IMR-90 (cell line): ENCODE results near the gene RBBP4. TPM values are rescaled to one million over a fixed set of nuclear protein-coding genes. Genes with fewer than 3 reads are reported as not detected.

Experiments
- ATAC-seq: fragments of 200-7000 bp; cut with Tn5 transposase; 2 replicates; pipeline ENCODE4 v1.9.1; 2020; ENCODE audit warnings: low read depth, mild to moderate bottlenecking, moderate library complexity
- BruUV-seq: library from RNA; stranded (reverse); fragments of 400-500 nt; replicated peaks from 2 replicates; lab custom pipeline; 2021; lab: Mats Ljungman, UMichigan
- CTCF ChIA-PET: fragments of 300-600 bp; formaldehyde crosslinking; extraction: SDS; loops from one replicate; lab custom pipeline; 2021; ENCODE audit warnings: antibody characterized with exemption; lab: Yijun Ruan, JAX
- POLR2A ChIA-PET: fragments of 300-600 bp; sonication (Branson Sonifier 250); formaldehyde crosslinking; loops from one replicate; lab custom pipeline; 2022; ENCODE audit warnings: antibody characterized with exemption; ENCODE audit not compliant: unreplicated experiment; lab: Charles Lee
- DNase-seq: peaks from one replicate; pipeline ENCODE4 v3.0.0; 2013
- H2AFZ ChIP-seq: replicated peaks from 2 replicates; pipeline ENCODE3; 2013; ENCODE audit warnings: low read length, mild to moderate bottlenecking; ENCODE audit not compliant: poor library complexity
- H2AK5ac ChIP-seq: 2 replicates; pipeline ENCODE4 v1.6.1; 2013; ENCODE audit warnings: low read depth, low read length, inconsistent platforms
- H2AK9ac ChIP-seq: replicated peaks from 2 replicates; pipeline ENCODE3; 2013; ENCODE audit warnings: mild to moderate bottlenecking, low read depth, low read length, moderate library complexity; ENCODE audit not compliant: poor library complexity
- H2BK120ac ChIP-seq: 2 replicates; pipeline ENCODE4 v1.6.1; 2013; ENCODE audit warnings: low read depth, low read length, inconsistent platforms
- H2BK15ac ChIP-seq: 3 replicates; pipeline ENCODE4 v1.6.1; 2013; ENCODE audit warnings: low read depth, low read length, inconsistent platforms
- H2BK20ac ChIP-seq: 2 replicates; pipeline ENCODE4 v1.6.1; 2013; ENCODE audit warnings: low read depth, mild to moderate bottlenecking, inconsistent platforms, low read length, moderate library complexity
- H2BK5ac ChIP-seq: 2 replicates; pipeline ENCODE4 v1.6.1; 2013; ENCODE audit warnings: mild to moderate bottlenecking, low read depth, low read length, inconsistent platforms; ENCODE audit not compliant: poor library complexity, severe bottlenecking
- H3K14ac ChIP-seq: replicated peaks from 2 replicates; pipeline ENCODE4 v1.6.1; 2013; ENCODE audit warnings: low read depth, low read length, inconsistent platforms
- H3K18ac ChIP-seq: 2 replicates; pipeline ENCODE4 v1.6.1; 2013; ENCODE audit warnings: low read depth, low read length, control low read depth
- H3K23ac ChIP-seq: 2 replicates; pipeline ENCODE4 v1.6.1; 2013; ENCODE audit warnings: low read depth, low read length, inconsistent platforms
- H3K27ac ChIP-seq: 2 replicates; pipeline ENCODE4 v1.5.1; 2013; ENCODE audit warnings: mild to moderate bottlenecking, control low read depth, low read length; ENCODE audit not compliant: insufficient read depth
- H3K27me3 ChIP-seq: 2 replicates; pipeline ENCODE4 v1.6.1; 2013; ENCODE audit warnings: low read length; ENCODE audit not compliant: control insufficient read depth, insufficient read depth
- H3K36me3 ChIP-seq: 2 replicates; pipeline ENCODE4 v1.6.1; 2013; ENCODE audit warnings: low read length, mixed read lengths; ENCODE audit not compliant: control insufficient read depth, insufficient read depth
- H3K4ac ChIP-seq: 2 replicates; pipeline ENCODE4 v1.6.1; 2013; ENCODE audit warnings: low read depth, low read length, inconsistent platforms
- H3K4me1 ChIP-seq: 2 replicates; pipeline ENCODE4 v1.6.1; 2013; ENCODE audit warnings: low read length, mixed read lengths; ENCODE audit not compliant: control insufficient read depth, insufficient read depth
- H3K4me2 ChIP-seq: 2 replicates; pipeline ENCODE4 v1.6.1; 2013; ENCODE audit warnings: low read depth, mild to moderate bottlenecking, control low read depth, low read length, moderate library complexity
- H3K4me3 ChIP-seq: 2 replicates; pipeline ENCODE4 v1.5.1; 2013; ENCODE audit warnings: low read depth, mild to moderate bottlenecking, control low read depth, low read length, moderate library complexity; ENCODE audit not compliant: insufficient read depth
- H3K56ac ChIP-seq: 2 replicates; pipeline ENCODE4 v1.6.1; 2013; ENCODE audit warnings: low read length, inconsistent platforms; ENCODE audit not compliant: insufficient read depth; ENCODE audit errors: extremely low read depth
- H3K79me1 ChIP-seq, 2 experiments: 2 replicates each; pipeline ENCODE4 v1.6.1; 2013; ENCODE audit warnings: low read length in 2 of 2, inconsistent platforms in 1 of 2, low read depth in 1 of 2
- H3K9ac ChIP-seq: 2 replicates; pipeline ENCODE4 v1.6.1; 2013; ENCODE audit warnings: low read depth, low read length, control low read depth
- H3K9me1 ChIP-seq: 2 replicates; pipeline ENCODE4 v1.6.1; 2013; ENCODE audit warnings: low read length, inconsistent platforms; ENCODE audit not compliant: insufficient read depth
- H3K9me3 ChIP-seq: 2 replicates; pipeline ENCODE4 v1.6.1; 2013; ENCODE audit warnings: low read length; ENCODE audit not compliant: control insufficient read depth, insufficient read depth
- H4K20me1 ChIP-seq: 2 replicates; pipeline ENCODE4 v1.6.1; 2013; ENCODE audit warnings: low read length, inconsistent platforms; ENCODE audit not compliant: insufficient read depth
- H4K5ac ChIP-seq: 2 replicates; pipeline ENCODE4 v1.6.1; 2013; ENCODE audit warnings: mild to moderate bottlenecking, low read depth, low read length, control low read depth
- H4K8ac ChIP-seq, 2 experiments: 2 replicates each; pipeline ENCODE4 v1.6.1; 2013; ENCODE audit warnings: low read depth in 2 of 2, low read length in 2 of 2, control low read depth in 1 of 2, inconsistent platforms in 1 of 2
- H4K91ac ChIP-seq: 2 replicates; pipeline ENCODE4 v1.6.1; 2013; ENCODE audit warnings: low read depth, low read length, inconsistent platforms; ENCODE audit not compliant: insufficient read depth
- BHLHE40 ChIP-seq: fragments of 150-350 bp; IDR thresholded peaks from 2 replicates; pipeline ENCODE4 v1.6.1; 2016; ENCODE audit warnings: mild to moderate bottlenecking, low read depth, low read length
- CEBPB ChIP-seq: IDR thresholded peaks from 2 replicates; pipeline ENCODE4 v1.6.1; 2012; ENCODE audit warnings: low read depth, low read length, improper control_type of control experiment
- MAFK ChIP-seq: IDR thresholded peaks from 2 replicates; pipeline ENCODE4 v1.6.1; 2012; ENCODE audit warnings: low read depth, low read length, improper control_type of control experiment
- MAZ ChIP-seq: IDR thresholded peaks from 2 replicates; pipeline ENCODE4 v1.6.1; 2012; ENCODE audit warnings: low read depth, mild to moderate bottlenecking, low read length, improper control_type of control experiment, moderate library complexity, borderline replicate concordance
- MXI1 ChIP-seq: IDR thresholded peaks from 2 replicates; pipeline ENCODE4 v1.6.1; 2012; ENCODE audit warnings: low read depth, mild to moderate bottlenecking, low read length, moderate library complexity, borderline replicate concordance
- NFE2L2 ChIP-seq: fragments of 150-350 bp; IDR thresholded peaks from 2 replicates; pipeline ENCODE4 v1.6.1; 2016; ENCODE audit warnings: low read depth, mild to moderate bottlenecking, low read length
- POLR2A ChIP-seq: IDR thresholded peaks from 2 replicates; pipeline ENCODE4 v1.6.1; 2012; ENCODE audit warnings: mild to moderate bottlenecking, low read depth, low read length
- RAD21 ChIP-seq: IDR thresholded peaks from 2 replicates; pipeline ENCODE4 v1.6.1; 2012; ENCODE audit warnings: low read length, improper control_type of control experiment
- RCOR1 ChIP-seq: IDR thresholded peaks from 2 replicates; pipeline ENCODE4 v1.6.1; 2012; ENCODE audit warnings: mild to moderate bottlenecking, low read length, improper control_type of control experiment; ENCODE audit not compliant: insufficient replicate concordance
- RFX5 ChIP-seq: IDR thresholded peaks from 2 replicates; pipeline ENCODE4 v1.8.0; 2012; ENCODE audit warnings: low read depth, mild to moderate bottlenecking, low read length, moderate library complexity
- SMC3 ChIP-seq: fragments of 150-350 bp; IDR thresholded peaks from 2 replicates; pipeline ENCODE4 v1.6.1; 2016; ENCODE audit warnings: low read depth, mild to moderate bottlenecking, antibody characterized with exemption, low read length, moderate library complexity
- WGBS, 2 experiments: methylation state at CpG; one replicate each; pipeline versions ENCODE4 v1.1.5 to v1.1.7; 2013; ENCODE audit warnings: missing lambda C conversion rate in 2 of 2; ENCODE audit not compliant: insufficient read length in 1 of 2; ENCODE audit errors: extremely low coverage in 2 of 2; 5-methylcytosine and 5-hydroxymethylcytosine counted together
- dilution Hi-C: fragments of 300-500 bp; cut with HindIII; formaldehyde crosslinking; loops from one replicate; pipeline ENCODE4 v1.14.3; 2018; ENCODE audit warnings: low sequenced_read_pairs; ENCODE audit not compliant: unreplicated experiment
- in situ Hi-C: fragments of 300-500 bp; cut with MboI; formaldehyde crosslinking; loops from 3 replicates; pipeline ENCODE4 v1.14.3; 2019; ENCODE audit warnings: low sequenced_read_pairs, inconsistent platforms, mixed read lengths
- intact Hi-C: fragments of 100-400 bp; cut with micrococcal nuclease; formaldehyde crosslinking; loops from 2 replicates; pipeline ENCODE4 v1.10.0; 2022
- polyA plus RNA-seq, 3 experiments: library from polyadenylated mRNA; depleted of rRNA; stranded (reverse); fragments of >200 nt; gene quantifications; 2 replicates each; pipeline ENCODE4 v1.2.3, GENCODE V29; 2012; ENCODE audit warnings: low replicate concordance in 1 of 3
- total RNA-seq: library from RNA; depleted of rRNA; stranded (reverse); fragments of >200 nt; gene quantifications from 2 replicates; pipeline ENCODE4 v1.2.3, GENCODE V29; 2012
- TF ChIP-seq, protein P1 (sequence below): fragments of 150-350 bp; IDR thresholded peaks from 2 replicates; pipeline ENCODE4 v1.6.1; 2017; ENCODE audit warnings: mild to moderate bottlenecking, antibody characterized with exemption, low read length, low read depth
- TF ChIP-seq, protein P2 (sequence below): fragments of 150-350 bp; IDR thresholded peaks from 2 replicates; pipeline ENCODE4 v1.6.1; 2016; ENCODE audit warnings: low read depth, mild to moderate bottlenecking, low read length, moderate library complexity, borderline replicate concordance
- TF ChIP-seq, protein P3 (sequence below): conservative IDR thresholded peaks from 2 replicates; pipeline ENCODE4 v1.5.1; 2012; ENCODE audit warnings: mild to moderate bottlenecking, low read depth, low read length, improper control_type of control experiment

Gene RBBP4
- total and polyA plus RNA-seq, 2 of the 4 experiments (the other 2 are of a cell fraction): 82.9 to 161 TPM

DNA sequence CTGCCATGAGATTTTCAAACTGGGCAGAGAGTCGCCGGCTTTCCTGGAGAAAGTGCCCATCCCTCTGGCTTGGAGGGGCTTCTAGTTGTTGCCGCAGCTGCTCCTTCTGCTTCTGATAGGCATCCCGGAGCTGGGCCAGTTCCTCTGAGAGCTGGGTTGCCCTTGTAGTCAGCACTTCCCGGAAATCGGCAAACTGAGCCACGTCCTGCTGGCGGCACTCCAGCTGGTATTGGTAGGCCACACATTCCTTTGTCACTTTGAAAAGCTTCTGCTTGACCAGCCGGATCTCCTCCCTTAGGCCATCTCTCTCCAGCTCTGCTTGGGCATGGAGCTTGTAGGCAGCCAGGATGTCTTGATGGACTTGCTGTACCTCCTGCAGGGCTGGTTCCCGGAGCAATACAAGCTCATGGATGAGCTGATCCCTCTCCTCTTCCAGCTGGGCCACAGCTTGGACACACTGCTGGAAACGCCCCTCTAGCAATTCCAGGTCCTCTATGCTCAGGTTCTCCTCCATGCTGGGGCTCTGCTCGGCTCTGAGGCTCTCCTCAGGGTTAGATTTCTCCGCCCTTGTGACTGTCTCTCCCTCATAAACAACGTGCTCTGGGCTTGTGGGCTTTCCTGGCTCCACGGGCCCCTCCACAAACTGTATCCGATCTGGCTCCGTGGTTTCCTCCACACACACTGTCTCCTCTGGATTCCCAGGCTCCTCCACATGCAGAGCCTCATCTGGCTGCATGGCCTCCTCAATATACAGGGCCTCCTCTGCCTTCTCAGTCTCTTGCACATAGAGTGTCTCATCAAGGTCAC is 44.3 kb downstream of the RBBP4 start:
- no peaks in the 10 kb centered on the region for H3K27me3 ChIP-seq
- H3K56ac ChIP-seq: no peak overlapping the region
- BruUV-seq: no TSS peak
- H3K79me1 ChIP-seq: peaks cover 23 to 45% of the 10 kb centered on the region in 2 experiments
- dilution Hi-C loops: no loop called here
- 0 out of 2 replicates have a peak overlapping the region, but pooled peaks have one; percentile 3 for H2BK120ac ChIP-seq
- H3K4me2 ChIP-seq: peak overlapping the region; percentile 0; the same call in 1 of the 2 replicates
- peak overlapping the region; percentile 27; the same call in 1 of the 2 replicates for H3K14ac ChIP-seq
- no peaks in the 10 kb centered on the region for H3K9me3 ChIP-seq
- H4K91ac ChIP-seq: no peak overlapping the region
- H3K9ac ChIP-seq: no peak overlapping the region
- 0 out of 4 replicates have a peak overlapping the region, but pooled peaks of 1 of the 2 experiments have one; percentile 7 for H4K8ac ChIP-seq
- H3K4me1 ChIP-seq: peaks cover 14% of the 10 kb centered on the region
- ChIA-PET CTCF (interaction anchor here (0.7 to 0.9 kb wide), 2 partner anchors 92 to 117 kb away, joined by 3 to 5 read pairs; no protein-coding TSS in a partner anchor), POLR2A (no interaction called here)
- H2AFZ ChIP-seq: no peak overlapping the region
- no peak overlapping the region for H2BK15ac ChIP-seq
- no peak overlapping the region for H3K4me3 ChIP-seq
- peaks cover 32% of the 10 kb centered on the region for H4K20me1 ChIP-seq
- H3K4ac ChIP-seq: no peak overlapping the region; the same call in 1 of the 2 replicates
- peaks cover 15% of the 10 kb centered on the region for H3K9me1 ChIP-seq
- no peak overlapping the region for H3K27ac ChIP-seq
- no peak overlapping the region for H2AK5ac ChIP-seq
- WGBS, 2 experiments: 57% methylated on average over 12 of the region's 17 CpGs; no CpG with 5 or more reads in 1 of the 2 experiments
- ATAC-seq (peak; percentile 44; the same call in 1 of the 2 replicates), DNase-seq (peak; percentile 65)
- H3K23ac ChIP-seq: no peak overlapping the region
- intact Hi-C loops: no loop called here
- H2BK20ac ChIP-seq: no peak overlapping the region
- H3K18ac ChIP-seq: no peak overlapping the region
- peaks cover 34% of the 10 kb centered on the region for H3K36me3 ChIP-seq
- peak overlapping the region; percentile 4 for H2AK9ac ChIP-seq
- no peak overlapping the region for H4K5ac ChIP-seq
- H2BK5ac ChIP-seq: peak overlapping the region; percentile 9
- in situ Hi-C loops: no loop called here
- TF ChIP-seq RFX5 (no peak), NFE2L2 (no peak), MAZ (no peak), MXI1 (no peak), MAFK (no peak), SMC3 (no peak), CEBPB (no peak), RAD21 (no peak), POLR2A (no peak), RCOR1 (no peak), BHLHE40 (no peak)
- TF ChIP-seq, protein P1, sequence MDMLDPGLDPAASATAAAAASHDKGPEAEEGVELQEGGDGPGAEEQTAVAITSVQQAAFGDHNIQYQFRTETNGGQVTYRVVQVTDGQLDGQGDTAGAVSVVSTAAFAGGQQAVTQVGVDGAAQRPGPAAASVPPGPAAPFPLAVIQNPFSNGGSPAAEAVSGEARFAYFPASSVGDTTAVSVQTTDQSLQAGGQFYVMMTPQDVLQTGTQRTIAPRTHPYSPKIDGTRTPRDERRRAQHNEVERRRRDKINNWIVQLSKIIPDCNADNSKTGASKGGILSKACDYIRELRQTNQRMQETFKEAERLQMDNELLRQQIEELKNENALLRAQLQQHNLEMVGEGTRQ: no peak
- TF ChIP-seq, protein P2, sequence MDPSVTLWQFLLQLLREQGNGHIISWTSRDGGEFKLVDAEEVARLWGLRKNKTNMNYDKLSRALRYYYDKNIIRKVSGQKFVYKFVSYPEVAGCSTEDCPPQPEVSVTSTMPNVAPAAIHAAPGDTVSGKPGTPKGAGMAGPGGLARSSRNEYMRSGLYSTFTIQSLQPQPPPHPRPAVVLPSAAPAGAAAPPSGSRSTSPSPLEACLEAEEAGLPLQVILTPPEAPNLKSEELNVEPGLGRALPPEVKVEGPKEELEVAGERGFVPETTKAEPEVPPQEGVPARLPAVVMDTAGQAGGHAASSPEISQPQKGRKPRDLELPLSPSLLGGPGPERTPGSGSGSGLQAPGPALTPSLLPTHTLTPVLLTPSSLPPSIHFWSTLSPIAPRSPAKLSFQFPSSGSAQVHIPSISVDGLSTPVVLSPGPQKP: no peak
- TF ChIP-seq, protein P3, sequence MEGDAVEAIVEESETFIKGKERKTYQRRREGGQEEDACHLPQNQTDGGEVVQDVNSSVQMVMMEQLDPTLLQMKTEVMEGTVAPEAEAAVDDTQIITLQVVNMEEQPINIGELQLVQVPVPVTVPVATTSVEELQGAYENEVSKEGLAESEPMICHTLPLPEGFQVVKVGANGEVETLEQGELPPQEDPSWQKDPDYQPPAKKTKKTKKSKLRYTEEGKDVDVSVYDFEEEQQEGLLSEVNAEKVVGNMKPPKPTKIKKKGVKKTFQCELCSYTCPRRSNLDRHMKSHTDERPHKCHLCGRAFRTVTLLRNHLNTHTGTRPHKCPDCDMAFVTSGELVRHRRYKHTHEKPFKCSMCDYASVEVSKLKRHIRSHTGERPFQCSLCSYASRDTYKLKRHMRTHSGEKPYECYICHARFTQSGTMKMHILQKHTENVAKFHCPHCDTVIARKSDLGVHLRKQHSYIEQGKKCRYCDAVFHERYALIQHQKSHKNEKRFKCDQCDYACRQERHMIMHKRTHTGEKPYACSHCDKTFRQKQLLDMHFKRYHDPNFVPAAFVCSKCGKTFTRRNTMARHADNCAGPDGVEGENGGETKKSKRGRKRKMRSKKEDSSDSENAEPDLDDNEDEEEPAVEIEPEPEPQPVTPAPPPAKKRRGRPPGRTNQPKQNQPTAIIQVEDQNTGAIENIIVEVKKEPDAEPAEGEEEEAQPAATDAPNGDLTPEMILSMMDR: no peak
